ENCODE measurements around the gene MAML2.
A peak's percentile ranks its signal among the peaks of the same experiment; 100 is the strongest.

The MAML2 gene

GRCh38 chr11:96310236-96310635 lies 32.8 kb downstream of the MAML2 start:
- no peaks in the 10 kb centered on the region for H3K9me3 ChIP-seq (ENCODE audit: severe bottlenecking)
- H3K27me3 ChIP-seq (ENCODE audit: insufficient read depth, poor library complexity, severe bottlenecking) = no peaks in the 10 kb centered on the region
- no peak for DNase-seq (ENCODE audit: low spot score)
- no peak for ATAC-seq (ENCODE audit: low read depth)
- peaks cover 80% of the 10 kb centered on the region for H3K4me1 ChIP-seq (ENCODE audit: insufficient read depth, poor library complexity, severe bottlenecking)
- no peak for TF ChIP-seq CTCF (IDR thresholded peaks at IDR 0.05; ENCODE audit: poor library complexity, severe bottlenecking)
- H3K4me3 ChIP-seq (ENCODE audit: severe bottlenecking) = no peak overlapping the region
- no peaks in the 10 kb centered on the region for H3K36me3 ChIP-seq (ENCODE audit: low read depth)
- peak overlapping the region; percentile 98 for H3K27ac ChIP-seq (ENCODE audit: poor library complexity, severe bottlenecking)

DNA sequence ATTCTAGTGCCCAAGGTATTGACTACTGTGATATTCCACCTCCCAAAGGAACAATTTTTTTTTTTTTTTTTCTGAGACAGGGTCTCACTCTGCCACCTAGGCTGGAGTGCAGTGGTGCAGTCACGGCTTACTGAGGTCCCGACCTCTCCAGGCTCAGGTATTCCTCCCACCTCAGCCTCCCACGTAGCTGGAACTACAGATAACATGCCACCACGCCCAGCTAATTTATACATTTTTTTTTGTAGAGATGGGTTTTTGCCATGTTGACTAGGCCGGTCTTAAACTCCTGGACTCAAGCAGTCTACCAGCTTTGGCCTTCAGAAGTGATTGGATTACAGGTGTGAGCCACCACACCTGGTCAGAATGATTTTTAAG lies 33.4 kb downstream of the MAML2 start:
- Histone ChIP-seq H3K27ac (ENCODE audit: poor library complexity, severe bottlenecking) (peak overlapping the region; percentile 98), H3K36me3 (ENCODE audit: low read depth) (no peaks in the 10 kb centered on the region), H3K4me1 (ENCODE audit: insufficient read depth, poor library complexity, severe bottlenecking) (peaks cover 78% of the 10 kb centered on the region), H3K4me3 (ENCODE audit: severe bottlenecking) (no peak overlapping the region), H3K9me3 (ENCODE audit: severe bottlenecking) (no peaks in the 10 kb centered on the region), H3K27me3 (ENCODE audit: insufficient read depth, poor library complexity, severe bottlenecking) (no peaks in the 10 kb centered on the region)
- TF ChIP-seq CTCF (IDR thresholded peaks at IDR 0.05; ENCODE audit: poor library complexity, severe bottlenecking) = no peak
- no peak for DNase-seq (ENCODE audit: low spot score)
- ATAC-seq (ENCODE audit: low read depth) = no peak

- H3K9me3 ChIP-seq (ENCODE audit: severe bottlenecking) = no peaks in the 10 kb centered on the region
- no peaks in the 10 kb centered on the region for H3K27me3 ChIP-seq (ENCODE audit: insufficient read depth, poor library complexity, severe bottlenecking)
- peaks cover 77% of the 10 kb centered on the region for H3K4me1 ChIP-seq (ENCODE audit: insufficient read depth, poor library complexity, severe bottlenecking)
- no peak for DNase-seq (ENCODE audit: low spot score)
- no peaks in the 10 kb centered on the region for H3K36me3 ChIP-seq (ENCODE audit: low read depth)
- ATAC-seq (ENCODE audit: low read depth) = no peak
- TF ChIP-seq CTCF (IDR thresholded peaks at IDR 0.05; ENCODE audit: poor library complexity, severe bottlenecking) = no peak
- peak overlapping the region; percentile 98 for H3K27ac ChIP-seq (ENCODE audit: poor library complexity, severe bottlenecking)
- no peak overlapping the region for H3K4me3 ChIP-seq (ENCODE audit: severe bottlenecking)
Observed at GRCh38 chr11:96309016-96309642, 33.9 kb downstream of the MAML2 start.

- ATAC-seq (ENCODE audit: low read depth) = peak; percentile 73
- no peak for DNase-seq (ENCODE audit: low spot score)
- no peak for TF ChIP-seq CTCF (IDR thresholded peaks at IDR 0.05; ENCODE audit: poor library complexity, severe bottlenecking)
- H3K36me3 ChIP-seq (ENCODE audit: low read depth) = no peaks in the 10 kb centered on the region
- H3K4me3 ChIP-seq (ENCODE audit: severe bottlenecking) = no peak overlapping the region
- H3K27me3 ChIP-seq (ENCODE audit: insufficient read depth, poor library complexity, severe bottlenecking) = no peaks in the 10 kb centered on the region
- H3K27ac ChIP-seq (ENCODE audit: poor library complexity, severe bottlenecking) = peak overlapping the region; percentile 98
- H3K4me1 ChIP-seq (ENCODE audit: insufficient read depth, poor library complexity, severe bottlenecking) = peaks cover 84% of the 10 kb centered on the region
- H3K9me3 ChIP-seq (ENCODE audit: severe bottlenecking) = no peaks in the 10 kb centered on the region
Observed at GRCh38 chr11:96307776-96308140, 35.2 kb downstream of the MAML2 start.

- no peaks in the 10 kb centered on the region for H3K36me3 ChIP-seq (ENCODE audit: low read depth)
- no peaks in the 10 kb centered on the region for H3K9me3 ChIP-seq (ENCODE audit: severe bottlenecking)
- H3K4me3 ChIP-seq (ENCODE audit: severe bottlenecking) = no peak overlapping the region
- peak overlapping the region; percentile 98 for H3K27ac ChIP-seq (ENCODE audit: poor library complexity, severe bottlenecking)
- no peaks in the 10 kb centered on the region for H3K27me3 ChIP-seq (ENCODE audit: insufficient read depth, poor library complexity, severe bottlenecking)
- ATAC-seq (ENCODE audit: low read depth) (peak; percentile 77), DNase-seq (ENCODE audit: low spot score) (peak; percentile 87)
- TF ChIP-seq CTCF (IDR thresholded peaks at IDR 0.05; ENCODE audit: poor library complexity, severe bottlenecking) = no peak
- H3K4me1 ChIP-seq (ENCODE audit: insufficient read depth, poor library complexity, severe bottlenecking) = peaks cover 90% of the 10 kb centered on the region
Observed at GRCh38 chr11:96306933-96307775, 35.8 kb downstream of the MAML2 start.

Data from RWPE2 (cell line).